Thyroid gland (tissue), 4 donors: ENCODE measurements around the gene PHACTR4.

Experiments
- POLR2A ChIP-seq, 2 donors: fragments of 450-650 bp; IDR thresholded peaks; one replicate each; pipeline ENCODE4 v1.6.1; 2017; ENCODE audit warnings: antibody characterized with exemption in 2 of 2, mild to moderate bottlenecking in 2 of 2, moderate library complexity in 1 of 2
- TF ChIP-seq, protein P1 (sequence below), 6 experiments: fragments of 200-600 bp in 3 of 6; fragments of 450-650 bp in 3 of 6; sonication (generic) in 3 of 6; IDR thresholded peaks; one replicate each; pipeline ENCODE4 v1.5.1; 2016 to 2019; ENCODE audit warnings: antibody characterized with exemption in 6 of 6, mild to moderate bottlenecking in 2 of 6, inconsistent platforms in 1 of 6, moderate library complexity in 1 of 6

DNA sequence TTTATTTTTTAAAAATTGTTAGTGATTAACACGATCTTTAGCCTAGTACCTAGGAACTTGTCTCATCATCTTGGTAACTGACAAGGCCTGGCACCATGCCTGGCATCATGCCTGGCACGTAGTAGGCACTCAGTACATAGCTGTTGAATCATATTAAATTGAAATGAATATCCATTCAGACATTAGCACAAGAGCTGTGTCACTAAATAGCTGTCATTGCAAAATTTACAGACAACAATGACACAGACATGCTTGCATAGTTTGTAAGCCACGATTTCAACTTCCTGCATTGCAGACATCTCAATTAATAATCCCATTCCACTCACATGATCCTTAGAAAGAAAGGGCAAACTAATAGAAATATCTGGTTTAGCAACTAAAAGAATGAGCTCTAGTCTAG is 15.4 kb upstream of the PHACTR4 start:
- TF ChIP-seq, protein P1, sequence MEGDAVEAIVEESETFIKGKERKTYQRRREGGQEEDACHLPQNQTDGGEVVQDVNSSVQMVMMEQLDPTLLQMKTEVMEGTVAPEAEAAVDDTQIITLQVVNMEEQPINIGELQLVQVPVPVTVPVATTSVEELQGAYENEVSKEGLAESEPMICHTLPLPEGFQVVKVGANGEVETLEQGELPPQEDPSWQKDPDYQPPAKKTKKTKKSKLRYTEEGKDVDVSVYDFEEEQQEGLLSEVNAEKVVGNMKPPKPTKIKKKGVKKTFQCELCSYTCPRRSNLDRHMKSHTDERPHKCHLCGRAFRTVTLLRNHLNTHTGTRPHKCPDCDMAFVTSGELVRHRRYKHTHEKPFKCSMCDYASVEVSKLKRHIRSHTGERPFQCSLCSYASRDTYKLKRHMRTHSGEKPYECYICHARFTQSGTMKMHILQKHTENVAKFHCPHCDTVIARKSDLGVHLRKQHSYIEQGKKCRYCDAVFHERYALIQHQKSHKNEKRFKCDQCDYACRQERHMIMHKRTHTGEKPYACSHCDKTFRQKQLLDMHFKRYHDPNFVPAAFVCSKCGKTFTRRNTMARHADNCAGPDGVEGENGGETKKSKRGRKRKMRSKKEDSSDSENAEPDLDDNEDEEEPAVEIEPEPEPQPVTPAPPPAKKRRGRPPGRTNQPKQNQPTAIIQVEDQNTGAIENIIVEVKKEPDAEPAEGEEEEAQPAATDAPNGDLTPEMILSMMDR (IDR thresholded peaks at IDR 0.05) = no peak
- TF ChIP-seq POLR2A (IDR thresholded peaks at IDR 0.05) = no peak
